GM19467 (cell line): Measurements from ENCODE around the gene FAM184A.
A peak's percentile ranks its signal among the peaks of the same experiment; 100 is the strongest.
"Not testable (repeated sequence)": the region's sequence is repeated elsewhere in the genome, so short reads cannot be mapped to it uniquely, and the experiment has no call there.

Experiments used
- ATAC-seq: cut with Tn5 transposase; IDR thresholded peaks from one replicate; pipeline ENCODE4 v1.9.1; 2021; ENCODE audit warnings: mild to moderate bottlenecking, moderate library complexity; ENCODE audit not compliant: unreplicated experiment

FAM184A gene

DNA sequence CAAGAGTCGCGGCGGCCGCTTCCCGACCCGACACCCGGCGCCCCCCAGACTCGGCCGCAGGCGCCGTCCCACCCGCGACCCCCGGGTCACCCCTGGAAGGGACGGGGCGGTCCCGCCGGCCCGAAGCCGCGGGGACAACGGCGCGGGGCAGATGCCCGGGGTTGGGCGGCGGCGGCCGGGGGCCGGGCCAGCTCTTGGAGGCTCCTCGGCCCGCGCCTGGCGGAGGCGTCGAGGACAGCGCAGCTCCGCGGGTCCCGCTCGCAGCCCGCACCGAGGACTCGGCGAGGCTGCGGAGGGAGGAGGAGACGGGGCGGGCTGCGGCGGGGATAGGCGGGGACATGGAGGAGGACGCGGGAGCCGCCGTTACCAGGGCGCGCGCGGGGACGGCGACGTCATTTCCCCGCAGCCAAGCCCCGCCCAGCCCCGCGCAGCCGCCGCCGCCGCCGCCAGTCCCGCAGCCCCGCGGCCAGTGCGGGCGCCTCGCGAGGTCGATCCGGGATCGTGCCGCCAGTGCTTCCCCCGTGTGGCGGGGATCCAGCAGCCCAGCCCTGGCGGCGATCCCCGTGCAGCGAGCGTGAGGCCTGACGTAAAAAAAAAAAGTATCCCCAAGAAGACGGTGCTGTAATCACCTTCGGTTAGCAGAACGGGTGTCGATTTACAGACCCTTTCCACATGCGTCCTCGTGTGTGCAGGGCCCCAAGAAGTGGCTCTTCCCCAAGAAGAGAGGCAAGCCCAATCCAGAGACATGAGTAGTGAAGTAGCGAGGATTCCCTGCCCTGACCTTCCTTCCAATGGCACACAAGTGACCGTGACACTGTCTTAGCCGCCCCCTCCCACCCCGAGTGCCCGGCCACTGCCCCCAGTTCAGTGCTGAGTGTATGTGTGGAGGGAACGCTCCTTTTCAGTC lies at the start of gene FAM184A:
Gene FAM184A, minus strand, starts transcription at position 289 of the 907 bp plus-strand sequence. CDS start 365 bp downstream, outside the sequence.
- peak; percentile 70 for ATAC-seq

- no peak for ATAC-seq
Observed at GRCh38 chr6:119127627-119128026, 49.2 kb upstream of the FAM184A start.

DNA sequence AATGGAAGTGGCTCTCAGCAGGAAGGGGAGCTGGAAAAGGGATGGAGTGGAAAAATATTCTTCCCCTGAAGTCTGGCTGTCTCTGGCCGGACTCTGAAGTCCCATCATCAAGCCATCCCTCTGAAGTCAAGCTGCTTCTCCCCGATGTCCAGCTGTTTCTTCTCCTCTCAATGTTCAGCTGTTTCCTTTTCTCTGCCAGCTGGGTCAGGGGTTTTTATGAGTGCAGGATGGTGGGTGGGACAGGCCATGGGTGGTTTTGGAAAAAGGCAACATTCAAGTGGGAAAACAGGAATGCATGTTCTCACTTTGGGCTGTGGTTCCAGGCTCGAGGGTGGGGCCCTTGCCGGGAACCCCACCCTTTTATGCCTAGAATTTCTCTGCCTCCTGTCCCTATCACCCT lies 48.4 kb upstream of the FAM184A start:
- ATAC-seq = no peak

GRCh38 chr6:119126140-119126539 lies 47.7 kb upstream of the FAM184A start:
- no peak for ATAC-seq

- ATAC-seq = no peak
Observed at GRCh38 chr6:119125576-119125975, 47.1 kb upstream of the FAM184A start.

DNA sequence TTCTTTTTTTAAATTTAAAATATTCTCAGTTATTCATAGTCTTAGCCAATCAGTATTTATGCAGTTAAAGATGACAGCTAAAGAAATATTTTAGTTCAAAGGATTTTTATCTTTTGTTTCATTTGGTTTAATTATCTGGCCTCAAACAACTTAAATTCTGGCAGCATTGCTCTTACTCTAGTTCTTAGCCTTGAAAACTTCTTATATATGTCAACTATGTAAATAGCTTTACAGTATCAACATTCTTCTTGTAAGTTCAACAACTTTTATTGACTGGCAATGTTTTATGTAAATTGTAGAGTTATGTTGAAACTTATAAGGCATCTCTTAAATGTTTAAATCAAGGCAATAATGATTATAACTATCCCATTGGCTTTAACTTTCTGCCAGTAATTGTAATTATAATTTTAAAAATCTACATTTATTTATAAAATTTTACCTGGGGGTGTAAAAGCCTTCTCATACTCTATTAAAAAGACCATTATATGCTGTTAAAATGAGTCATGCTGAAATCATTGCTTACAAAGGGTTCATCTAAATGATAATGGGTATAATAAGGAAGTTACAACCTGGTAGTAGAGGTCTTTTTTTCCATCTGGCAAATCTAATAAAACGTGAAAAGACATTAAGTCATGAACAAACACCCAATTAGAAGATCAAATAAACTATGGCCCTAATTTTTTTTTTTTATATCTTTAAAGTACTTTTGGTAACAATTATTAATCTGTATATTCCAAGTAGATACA lies 45.8 kb upstream of the FAM184A start:
- ATAC-seq = no peak

DNA sequence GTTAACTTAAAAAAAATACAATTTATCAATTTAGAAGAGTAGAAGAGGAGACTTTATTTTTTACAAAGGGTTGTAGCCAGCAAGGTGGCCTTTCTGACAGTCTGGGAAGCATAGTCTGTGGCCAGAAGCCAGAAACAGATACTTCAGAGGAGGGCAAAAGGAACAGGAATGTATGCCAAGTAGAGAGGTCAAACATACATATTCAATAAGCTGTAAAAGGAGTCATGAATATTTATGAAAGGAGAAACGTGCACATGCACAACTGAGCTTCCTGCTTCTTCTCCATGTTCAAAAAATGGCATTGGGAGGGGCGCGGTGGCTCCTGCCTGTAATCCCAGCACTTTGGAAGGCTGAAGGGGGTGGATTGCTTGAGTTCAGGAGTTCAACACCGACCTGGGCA lies 43.9 kb upstream of the FAM184A start:
- ATAC-seq = no peak

GRCh38 chr6:119121367-119121766 lies 42.9 kb upstream of the FAM184A start:
- no peak for ATAC-seq

DNA sequence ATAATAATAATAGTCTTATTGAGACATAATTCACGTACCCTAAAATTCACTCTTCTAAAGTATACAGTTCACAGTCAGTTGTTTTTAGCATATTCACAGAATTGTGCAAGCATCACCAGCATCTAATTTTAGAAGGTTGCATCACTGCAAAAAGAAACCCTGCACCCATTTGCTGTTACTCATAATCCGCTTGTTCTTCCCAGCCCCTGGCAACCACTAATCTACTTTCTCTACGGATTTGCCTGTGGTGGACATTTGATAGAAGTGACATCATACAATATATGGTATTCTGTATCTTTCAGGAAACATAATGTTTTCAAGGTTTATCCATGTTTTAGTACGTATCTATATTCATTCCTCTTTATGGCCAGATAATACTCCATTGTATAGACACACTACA lies 41.5 kb upstream of the FAM184A start:
- ATAC-seq = no peak

DNA sequence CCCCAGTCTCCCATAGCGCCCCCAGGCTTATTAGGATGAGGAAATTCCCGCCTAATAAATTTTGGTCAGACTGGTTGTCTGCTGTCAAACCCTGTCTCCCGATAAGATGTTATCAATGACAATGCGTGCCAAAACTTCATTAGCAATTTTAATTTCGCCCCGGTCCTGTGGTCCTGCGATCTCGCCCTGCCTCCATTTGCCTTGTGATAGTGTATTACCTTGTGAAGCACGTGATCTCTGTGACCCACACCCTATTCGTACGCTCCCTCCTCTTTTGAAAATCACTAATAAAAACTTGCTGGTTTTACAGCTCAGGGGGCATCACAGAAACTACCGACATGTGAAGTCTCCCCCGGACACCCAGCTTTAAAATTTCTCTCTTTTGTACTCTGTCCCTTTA lies 40.6 kb upstream of the FAM184A start:
- ATAC-seq = not testable (repeated sequence)

DNA sequence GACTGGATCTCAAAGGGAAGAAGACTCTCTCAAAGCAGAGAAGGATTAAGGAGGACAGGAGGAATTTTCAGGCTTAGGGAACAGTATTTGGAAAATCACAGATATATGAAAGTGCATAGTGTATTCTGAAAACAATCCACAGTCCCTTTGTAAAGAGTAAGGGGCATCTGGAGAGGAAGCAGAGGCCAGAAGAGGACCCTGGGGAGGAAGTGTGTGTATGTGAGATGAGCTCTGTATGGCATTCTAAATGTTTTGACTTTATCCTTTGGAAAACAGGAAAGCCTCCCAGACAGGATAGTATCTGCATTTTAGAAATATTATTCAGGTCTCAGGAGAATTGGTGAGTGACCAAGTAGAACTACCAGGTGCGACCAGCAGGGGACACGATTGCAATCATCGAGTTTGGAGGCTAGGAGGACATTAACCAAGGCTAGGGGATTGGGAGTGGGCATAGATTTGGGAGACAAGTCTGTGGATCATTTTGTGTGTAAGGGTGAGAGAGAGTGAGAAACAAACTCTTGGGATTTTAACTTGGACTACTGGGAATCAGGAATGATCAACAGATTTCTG lies 38.3 kb upstream of the FAM184A start:
- no peak for ATAC-seq

DNA sequence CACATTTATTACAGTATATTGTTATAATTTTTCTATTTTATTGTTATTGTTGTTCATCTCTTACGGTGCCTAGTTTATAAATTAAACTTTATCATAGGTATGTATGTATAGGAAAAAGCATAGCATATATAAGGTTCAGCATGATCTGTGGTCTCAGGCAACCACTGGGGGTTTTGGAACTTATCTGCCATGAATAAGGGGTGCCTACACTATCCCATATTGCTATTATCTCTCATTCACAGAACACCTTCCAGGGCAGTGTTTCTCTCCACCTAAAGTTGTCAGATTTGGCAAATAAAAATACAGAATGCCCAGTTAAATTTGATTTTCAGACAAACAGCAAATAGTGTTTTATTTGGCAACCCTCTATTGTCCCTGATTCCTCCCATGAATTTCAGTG lies 35.5 kb upstream of the FAM184A start:
- ATAC-seq = no peak

DNA sequence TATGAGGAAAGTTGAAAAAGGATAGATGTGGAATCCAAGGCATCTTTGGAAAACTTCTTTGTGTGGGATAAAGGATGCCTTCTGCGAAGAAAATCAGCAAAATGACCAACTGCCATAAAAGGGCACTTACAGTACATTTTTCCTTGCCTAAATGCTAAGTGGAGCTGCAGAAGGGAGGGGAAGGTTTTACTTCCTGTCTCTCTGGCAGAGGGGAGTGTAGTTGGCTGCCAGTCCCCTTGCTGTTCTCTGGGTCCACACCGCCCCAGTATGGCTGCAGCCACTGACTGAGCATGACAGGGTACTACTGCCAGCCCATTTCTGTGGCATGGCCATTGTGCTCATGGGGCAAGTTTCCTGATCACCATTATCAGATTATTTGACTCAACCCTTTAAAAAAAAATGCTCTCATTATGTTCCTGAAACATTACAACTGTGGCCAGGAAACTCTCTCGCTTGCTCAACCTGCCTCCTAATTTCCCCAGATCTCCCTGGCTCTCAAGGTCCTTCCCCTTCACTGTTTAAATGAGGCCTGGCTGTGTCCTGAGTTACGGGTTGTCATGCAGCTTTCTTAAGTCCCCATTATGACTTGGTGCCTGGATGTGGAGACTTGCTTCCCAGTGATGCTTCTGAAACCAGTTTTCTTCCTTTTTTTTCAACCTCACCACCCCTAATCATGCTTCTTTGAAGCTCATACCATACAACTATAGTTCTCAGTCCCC lies 34.5 kb upstream of the FAM184A start:
- no peak for ATAC-seq

DNA sequence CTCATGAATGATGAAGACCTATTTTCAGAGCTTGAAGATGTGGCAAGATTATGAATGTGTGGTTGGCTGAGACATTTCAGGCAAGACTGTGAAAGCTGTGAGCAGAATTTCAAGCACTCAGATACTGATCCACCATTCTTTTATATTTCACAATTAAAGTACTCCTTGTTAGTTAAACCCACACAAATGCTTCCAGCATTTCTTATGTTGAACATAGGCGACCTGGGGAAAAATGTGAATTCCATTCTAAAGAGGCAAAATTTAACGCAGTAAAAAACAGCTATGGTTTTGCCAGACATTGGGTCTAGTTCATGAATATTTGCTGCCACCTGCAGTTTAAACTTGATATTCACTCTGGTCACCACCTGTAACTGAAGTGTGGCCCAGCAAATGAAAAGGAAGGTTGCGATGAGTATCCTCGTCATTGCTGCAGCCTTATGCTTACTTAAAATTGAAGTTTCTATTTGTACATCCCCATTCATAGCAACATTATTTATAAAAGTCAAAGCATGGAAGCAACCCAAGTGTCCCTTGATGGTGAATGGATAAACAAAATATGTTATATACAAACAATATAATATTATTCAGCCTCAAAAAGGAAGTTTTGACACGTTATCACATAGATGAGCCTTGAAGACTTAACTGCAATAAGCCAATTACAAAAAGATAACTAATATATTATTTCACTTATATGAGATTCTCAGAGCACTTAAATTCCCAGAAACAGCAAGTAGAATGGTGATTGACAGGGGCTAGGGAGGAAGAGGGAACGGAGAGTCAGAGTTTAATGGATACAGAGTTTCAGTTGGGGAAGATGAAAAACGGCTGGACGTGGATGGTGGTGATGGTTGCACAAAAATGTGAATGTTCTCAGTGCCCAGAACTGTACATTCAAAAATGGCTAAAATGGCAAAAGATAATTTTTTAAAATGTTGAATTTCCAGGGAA lies 32.4 kb upstream of the FAM184A start:
- ATAC-seq = no peak

DNA sequence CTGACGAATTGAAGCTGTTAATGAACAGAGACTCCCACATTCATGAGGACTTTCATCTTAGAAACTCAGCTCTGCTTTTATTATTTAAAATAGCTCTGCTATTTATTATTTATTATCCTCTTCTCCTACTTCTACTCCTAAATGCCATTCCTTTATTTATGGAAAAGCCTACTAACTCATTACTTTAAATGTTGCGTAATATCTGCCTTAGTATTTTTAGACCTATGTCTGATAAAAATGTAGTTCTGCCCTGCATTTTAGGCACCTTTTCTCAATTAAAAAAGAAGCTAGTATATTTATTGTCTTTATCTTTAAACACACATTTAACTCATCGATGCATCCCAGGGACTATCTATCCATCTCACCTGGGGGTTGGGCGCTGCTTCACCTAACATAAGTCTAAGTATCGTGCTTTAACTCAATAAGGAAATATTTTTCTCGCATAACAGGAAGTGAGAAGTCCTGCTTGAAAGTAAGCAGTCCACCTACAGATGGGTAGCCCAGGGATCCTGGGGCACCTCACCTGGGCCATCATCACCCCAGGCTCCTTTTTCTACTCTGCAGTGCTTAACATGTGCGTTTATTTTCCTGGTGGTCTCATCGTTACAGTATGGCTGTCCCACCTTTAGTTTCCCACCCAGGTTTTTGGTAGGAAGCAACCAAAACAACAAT lies 31.3 kb upstream of the FAM184A start:
- no peak for ATAC-seq

DNA sequence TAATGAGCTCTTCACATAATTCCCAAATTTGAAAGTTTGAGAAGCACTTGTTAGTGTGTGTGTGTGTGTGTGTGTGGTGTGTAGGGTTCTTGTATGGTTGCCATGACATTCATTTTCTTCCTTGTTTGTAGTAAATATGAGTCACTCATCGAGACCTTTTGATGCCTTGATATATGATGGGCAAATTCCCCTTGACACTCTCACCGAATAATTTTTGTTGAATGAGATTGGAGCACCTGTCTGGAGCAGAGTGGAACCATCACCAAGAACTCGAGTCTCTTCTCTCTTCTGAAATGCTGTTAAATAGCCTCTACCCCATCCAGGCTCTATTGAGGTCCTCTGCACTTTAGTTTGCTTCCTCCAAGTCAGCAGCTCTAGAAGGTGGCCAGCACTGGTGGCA lies 29.6 kb upstream of the FAM184A start:
- ATAC-seq = no peak

GRCh38 chr6:119105282-119105681 lies 26.8 kb upstream of the FAM184A start:
- no peak for ATAC-seq

DNA sequence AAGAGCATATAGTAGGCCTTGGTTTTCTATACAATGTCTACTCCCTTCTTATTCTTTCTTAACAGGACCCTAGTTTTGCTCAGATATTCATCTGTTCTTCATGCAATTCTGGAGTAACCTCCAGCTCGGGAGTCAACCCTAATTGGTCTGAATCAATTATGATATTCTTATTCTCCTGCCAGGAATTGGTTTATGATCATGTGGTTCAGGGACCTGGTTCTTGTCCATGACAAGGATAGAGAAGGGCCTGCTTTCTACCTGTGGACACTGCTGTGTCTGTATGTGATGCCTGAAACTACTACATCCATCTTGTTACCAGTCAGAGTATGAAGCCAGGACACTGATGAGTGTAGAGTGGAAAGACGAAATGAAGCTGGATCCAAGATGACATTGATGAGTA lies 24.4 kb upstream of the FAM184A start:
- ATAC-seq = no peak

DNA sequence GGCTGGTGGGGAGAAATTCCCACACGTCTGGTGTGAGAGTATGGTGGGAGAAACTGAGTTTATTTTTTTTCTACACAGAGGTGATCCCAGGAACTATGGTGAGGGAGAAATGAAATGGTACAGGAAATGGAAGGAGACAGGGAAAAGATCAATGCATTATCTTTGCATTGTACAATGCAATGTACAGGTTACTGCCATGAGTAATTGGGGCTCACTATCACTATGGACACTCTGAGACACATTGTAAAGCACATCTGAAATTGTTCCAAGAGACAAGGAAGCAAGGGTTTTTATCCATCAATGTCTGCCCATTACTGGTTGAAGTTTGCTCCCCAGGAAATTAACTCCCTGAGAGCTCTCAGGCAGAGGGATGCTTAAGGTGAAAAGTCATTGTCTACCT lies 21.7 kb upstream of the FAM184A start:
- ATAC-seq = no peak
